Bronchial epithelial cell (primary cell): ENCODE measurements around the gene SYNM. TPM values are rescaled to one million over a fixed set of nuclear protein-coding genes. Genes with fewer than 3 reads are reported as not detected.

ENCODE experiments used
- DNase-seq: peaks from one replicate; pipeline ENCODE4 v3.0.0-alpha.2; 2010; ENCODE audit warnings: low read depth
- FAIRE-seq: peaks from 2 replicates; lab custom pipeline; 2011; peaks lifted over from hg19 to GRCh38; lab: Jason Lieb, UNC
- H3K27me3 ChIP-seq: 2 replicates; pipeline ENCODE4 v1.5.1; 2011; ENCODE audit warnings: low read length; ENCODE audit not compliant: control insufficient read depth, insufficient read depth
- H3K36me3 ChIP-seq: 2 replicates; pipeline ENCODE4 v1.5.1; 2011; ENCODE audit warnings: low read length; ENCODE audit not compliant: control insufficient read depth, insufficient read depth
- H3K4me3 ChIP-seq: 2 replicates; pipeline ENCODE4 v1.5.1; 2011; ENCODE audit warnings: mild to moderate bottlenecking, low read depth, low read length, control low read depth
- CTCF ChIP-seq: IDR thresholded peaks from 2 replicates; pipeline ENCODE4 v1.5.1; 2011; ENCODE audit warnings: mild to moderate bottlenecking, moderate library complexity, low read length, control low read depth, inconsistent platforms; ENCODE audit not compliant: insufficient read depth, severe bottlenecking
- total RNA-seq: library from RNA; depleted of rRNA; stranded (reverse); fragments of >200 nt; gene quantifications from 2 replicates; pipeline ENCODE4 v1.2.1, GENCODE V29; 2014

SYNM gene
- total RNA-seq, 1 donor from 2014 or later = 0.26 TPM

GRCh38 chr15:99114511-99115299 is 9.8 kb downstream of the SYNM start:
- DNase-seq (no peak), FAIRE-seq (no peak)
- H3K27me3 ChIP-seq = no peaks in the 10 kb centered on the region
- H3K4me3 ChIP-seq = no peak overlapping the region
- H3K36me3 ChIP-seq = no peaks in the 10 kb centered on the region
- no peak for TF ChIP-seq CTCF

GRCh38 chr15:99115300-99116215 is 10.7 kb downstream of the SYNM start:
- Histone ChIP-seq H3K4me3 (no peak overlapping the region), H3K36me3 (no peaks in the 10 kb centered on the region), H3K27me3 (no peaks in the 10 kb centered on the region)
- DNase-seq (no peak), FAIRE-seq (no peak)
- TF ChIP-seq CTCF = no peak

- FAIRE-seq (no peak), DNase-seq (no peak)
- H3K27me3 ChIP-seq = no peaks in the 10 kb centered on the region
- no peak for TF ChIP-seq CTCF
- no peaks in the 10 kb centered on the region for H3K36me3 ChIP-seq
- H3K4me3 ChIP-seq = no peak overlapping the region
These were observed 12.2 kb downstream of the SYNM start for GRCh38 chr15:99117111-99117510.

- Histone ChIP-seq H3K27me3 (no peaks in the 10 kb centered on the region), H3K4me3 (no peak overlapping the region), H3K36me3 (no peaks in the 10 kb centered on the region)
- DNase-seq = no peak
- no peak for TF ChIP-seq CTCF
- FAIRE-seq = peak; percentile 88
These were observed 12.8 kb downstream of the SYNM start for GRCh38 chr15:99117563-99118257.

GRCh38 chr15:99118258-99118632 is 13.4 kb downstream of the SYNM start:
- H3K27me3 ChIP-seq = no peaks in the 10 kb centered on the region
- FAIRE-seq = no peak
- no peak overlapping the region for H3K4me3 ChIP-seq
- H3K36me3 ChIP-seq = no peaks in the 10 kb centered on the region
- no peak for TF ChIP-seq CTCF
- DNase-seq = no peak
